ENCODE results near the gene NLRP4.
"Not testable (repeated sequence)": the region's sequence is repeated elsewhere in the genome, so short reads cannot be mapped to it uniquely, and the experiment has no call there.

NLRP4 gene

GRCh38 chr19:55882626-55883025 is 46.3 kb downstream of the NLRP4 start:
- DNase-seq = no peak

GRCh38 chr19:55898911-55899310 is 62.6 kb downstream of the NLRP4 start:
- DNase-seq = no peak

- DNase-seq = no peak
These were observed 65.2 kb downstream of the NLRP4 start for GRCh38 chr19:55901369-55902079.

GRCh38 chr19:55902080-55902751 is 65.9 kb downstream of the NLRP4 start:
- no peak for DNase-seq

- no peak for DNase-seq
These were observed 70.9 kb downstream of the NLRP4 start for GRCh38 chr19:55907286-55907685.

- no peak for DNase-seq
These were observed 71.4 kb downstream of the NLRP4 start for GRCh38 chr19:55907746-55908145.

- DNase-seq = no peak
These were observed 73.5 kb downstream of the NLRP4 start for GRCh38 chr19:55909801-55910200.

GRCh38 chr19:55912916-55913315 is 76.6 kb downstream of the NLRP4 start:
- no peak for DNase-seq

GRCh38 chr19:55913643-55914268 is 77.4 kb downstream of the NLRP4 start:
- no peak for DNase-seq

- DNase-seq = no peak
These were observed 87.2 kb downstream of the NLRP4 start for GRCh38 chr19:55923556-55923955.

GRCh38 chr19:55927991-55928390 is 91.7 kb downstream of the NLRP4 start:
- DNase-seq = no peak

GRCh38 chr19:55929258-55929657 is 92.9 kb downstream of the NLRP4 start:
- not testable (repeated sequence) for DNase-seq

GRCh38 chr19:55930996-55931515 is 94.7 kb downstream of the NLRP4 start:
- DNase-seq = no peak

Measured in CD4-positive, alpha-beta T cell treated with Interleukin-12 subunit alpha and Interleukin-12 subunit beta, for 1 hour (primary cell).